ENCODE measurements around the gene HAUS2.

GRCh38 chr15:42507514-42507913 is 41.1 kb upstream of the HAUS2 start:
- no peak for TF ChIP-seq CTCF (conservative IDR thresholded peaks at IDR 0.05)
- no peak for TF ChIP-seq EZH2 (IDR thresholded peaks at IDR 0.05; ENCODE audit: low read depth)
